ENCODE data around the gene CNTNAP4.

CNTNAP4 gene

DNA sequence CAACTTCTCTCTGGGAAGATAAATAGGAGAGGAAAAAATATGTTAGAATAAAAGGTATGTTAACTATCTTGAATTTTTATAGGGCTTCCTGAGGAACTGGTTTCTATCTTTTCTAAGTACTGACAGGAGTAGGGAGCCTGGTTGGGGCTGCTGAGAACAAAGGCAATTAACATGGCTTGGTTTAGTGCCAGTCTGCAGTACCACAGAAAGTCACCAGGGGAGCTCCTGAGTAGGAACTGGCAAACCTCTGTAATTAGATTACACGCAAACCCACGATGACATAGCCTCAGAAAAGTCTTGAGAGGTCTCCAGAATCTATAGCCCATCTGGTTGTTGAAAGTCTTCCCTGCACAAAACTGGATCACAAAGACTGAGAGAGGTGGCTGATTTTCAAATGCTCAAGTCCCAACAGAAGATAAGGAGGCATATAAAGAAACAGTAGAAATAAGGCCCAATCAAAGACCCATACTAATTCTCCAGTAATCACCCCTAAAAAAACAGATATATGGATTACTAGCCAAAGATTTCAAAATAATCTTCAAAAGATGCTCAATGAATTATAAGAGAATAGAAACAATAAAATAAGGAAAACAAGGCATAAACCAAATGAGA lies 11.7 kb upstream of the CNTNAP4 start:
- TF ChIP-seq FOXP2 (optimal IDR thresholded peaks at IDR 0.05; ENCODE audit: borderline replicate concordance, extremely low read depth, extremely low read length, insufficient read depth) = no peak

DNA sequence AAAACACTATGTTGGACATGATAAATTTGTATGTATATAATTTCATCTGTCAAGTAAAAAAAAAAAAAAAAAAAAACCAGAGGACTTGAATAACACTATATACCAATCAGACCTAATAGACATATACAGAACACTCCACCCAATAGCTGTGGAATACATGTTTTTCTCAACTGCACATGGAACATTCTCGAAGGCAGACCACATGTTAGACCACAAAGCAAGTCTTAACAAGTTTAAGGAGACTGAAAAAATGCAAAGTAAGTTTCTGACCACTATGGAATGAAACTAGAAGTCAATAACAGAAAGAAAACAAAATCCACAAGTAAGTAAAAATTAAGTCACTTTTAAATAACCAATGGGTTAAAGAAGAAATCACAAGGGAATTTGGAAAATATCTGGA lies 8.4 kb upstream of the CNTNAP4 start:
- TF ChIP-seq, protein P1, sequence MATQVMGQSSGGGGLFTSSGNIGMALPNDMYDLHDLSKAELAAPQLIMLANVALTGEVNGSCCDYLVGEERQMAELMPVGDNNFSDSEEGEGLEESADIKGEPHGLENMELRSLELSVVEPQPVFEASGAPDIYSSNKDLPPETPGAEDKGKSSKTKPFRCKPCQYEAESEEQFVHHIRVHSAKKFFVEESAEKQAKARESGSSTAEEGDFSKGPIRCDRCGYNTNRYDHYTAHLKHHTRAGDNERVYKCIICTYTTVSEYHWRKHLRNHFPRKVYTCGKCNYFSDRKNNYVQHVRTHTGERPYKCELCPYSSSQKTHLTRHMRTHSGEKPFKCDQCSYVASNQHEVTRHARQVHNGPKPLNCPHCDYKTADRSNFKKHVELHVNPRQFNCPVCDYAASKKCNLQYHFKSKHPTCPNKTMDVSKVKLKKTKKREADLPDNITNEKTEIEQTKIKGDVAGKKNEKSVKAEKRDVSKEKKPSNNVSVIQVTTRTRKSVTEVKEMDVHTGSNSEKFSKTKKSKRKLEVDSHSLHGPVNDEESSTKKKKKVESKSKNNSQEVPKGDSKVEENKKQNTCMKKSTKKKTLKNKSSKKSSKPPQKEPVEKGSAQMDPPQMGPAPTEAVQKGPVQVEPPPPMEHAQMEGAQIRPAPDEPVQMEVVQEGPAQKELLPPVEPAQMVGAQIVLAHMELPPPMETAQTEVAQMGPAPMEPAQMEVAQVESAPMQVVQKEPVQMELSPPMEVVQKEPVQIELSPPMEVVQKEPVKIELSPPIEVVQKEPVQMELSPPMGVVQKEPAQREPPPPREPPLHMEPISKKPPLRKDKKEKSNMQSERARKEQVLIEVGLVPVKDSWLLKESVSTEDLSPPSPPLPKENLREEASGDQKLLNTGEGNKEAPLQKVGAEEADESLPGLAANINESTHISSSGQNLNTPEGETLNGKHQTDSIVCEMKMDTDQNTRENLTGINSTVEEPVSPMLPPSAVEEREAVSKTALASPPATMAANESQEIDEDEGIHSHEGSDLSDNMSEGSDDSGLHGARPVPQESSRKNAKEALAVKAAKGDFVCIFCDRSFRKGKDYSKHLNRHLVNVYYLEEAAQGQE (IDR thresholded peaks at IDR 0.05; ENCODE audit: insufficient read depth in 1 of 2, low read depth in 2 of 2, low read length in 2 of 2) = no peak
- TF ChIP-seq TAF1 (IDR thresholded peaks at IDR 0.05; ENCODE audit: borderline replicate concordance, insufficient read depth, low read length) (no peak), FOXP2 (optimal IDR thresholded peaks at IDR 0.05; ENCODE audit: borderline replicate concordance, extremely low read depth, extremely low read length, insufficient read depth) (no peak), SIN3A (IDR thresholded peaks at IDR 0.05; ENCODE audit: borderline replicate concordance, insufficient read depth, low read length) (no peak), POLR2AphosphoS5 (IDR thresholded peaks at IDR 0.05; ENCODE audit: low read depth, low read length) (no peak)

DNA sequence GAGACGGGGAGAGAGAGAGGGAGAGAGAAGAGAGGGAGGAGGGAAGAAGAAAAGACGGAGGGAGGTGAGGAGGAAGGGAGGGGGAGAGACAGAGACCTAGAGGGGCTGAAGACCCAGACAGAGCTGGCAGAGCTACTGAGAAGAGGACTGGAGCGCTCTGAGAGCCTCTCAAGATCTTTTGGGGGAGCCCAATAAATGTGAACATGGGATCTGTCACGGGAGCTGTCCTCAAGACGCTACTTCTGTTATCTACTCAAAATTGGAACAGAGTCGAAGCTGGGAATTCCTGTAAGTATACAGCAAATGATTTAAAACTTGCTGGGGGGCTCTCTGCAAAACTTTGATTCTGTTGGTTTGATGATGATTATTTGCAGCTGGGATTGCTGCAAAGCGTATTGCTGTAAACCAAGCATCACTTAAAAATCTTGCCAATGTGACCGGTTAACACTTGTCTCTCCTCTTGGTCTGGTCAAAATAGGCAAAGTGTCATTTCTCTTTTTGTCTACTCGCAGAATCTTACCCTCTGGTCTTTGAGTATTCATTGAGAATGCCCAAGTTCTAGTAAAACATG lies 344 bp downstream of the CNTNAP4 start:
- TF ChIP-seq, protein P1 (IDR thresholded peaks at IDR 0.05; ENCODE audit: insufficient read depth in 1 of 2, low read depth in 2 of 2, low read length in 2 of 2) = no peak
- no peak for TF ChIP-seq POLR2AphosphoS5 (IDR thresholded peaks at IDR 0.05; ENCODE audit: low read depth, low read length)
- TF ChIP-seq FOXP2 (optimal IDR thresholded peaks at IDR 0.05; ENCODE audit: borderline replicate concordance, extremely low read depth, extremely low read length, insufficient read depth) = no peak
- no peak for TF ChIP-seq SIN3A (IDR thresholded peaks at IDR 0.05; ENCODE audit: borderline replicate concordance, insufficient read depth, low read length)
- TF ChIP-seq TAF1 (IDR thresholded peaks at IDR 0.05; ENCODE audit: borderline replicate concordance, insufficient read depth, low read length) = no peak

GRCh38 chr16:76278086-76278485 lies 885 bp downstream of the CNTNAP4 start:
- TF ChIP-seq TAF1 (IDR thresholded peaks at IDR 0.05; ENCODE audit: borderline replicate concordance, insufficient read depth, low read length) (no peak), FOXP2 (optimal IDR thresholded peaks at IDR 0.05; ENCODE audit: borderline replicate concordance, extremely low read depth, extremely low read length, insufficient read depth) (no peak), POLR2AphosphoS5 (IDR thresholded peaks at IDR 0.05; ENCODE audit: low read depth, low read length) (no peak), SIN3A (IDR thresholded peaks at IDR 0.05; ENCODE audit: borderline replicate concordance, insufficient read depth, low read length) (no peak)
- TF ChIP-seq, protein P1 (IDR thresholded peaks at IDR 0.05; ENCODE audit: insufficient read depth in 1 of 2, low read depth in 2 of 2, low read length in 2 of 2) = no peak

- no peak for TF ChIP-seq SIN3A (IDR thresholded peaks at IDR 0.05; ENCODE audit: borderline replicate concordance, insufficient read depth, low read length)
- no peak for TF ChIP-seq FOXP2 (optimal IDR thresholded peaks at IDR 0.05; ENCODE audit: borderline replicate concordance, extremely low read depth, extremely low read length, insufficient read depth)
- TF ChIP-seq, protein P1 (IDR thresholded peaks at IDR 0.05; ENCODE audit: insufficient read depth in 1 of 2, low read depth in 2 of 2, low read length in 2 of 2) = no peak
- no peak for TF ChIP-seq TAF1 (IDR thresholded peaks at IDR 0.05; ENCODE audit: borderline replicate concordance, insufficient read depth, low read length)
- no peak for TF ChIP-seq POLR2AphosphoS5 (IDR thresholded peaks at IDR 0.05; ENCODE audit: low read depth, low read length)
Measured at GRCh38 chr16:76278980-76279379, 1.8 kb downstream of the CNTNAP4 start.
